SK-N-SH treated with all-trans-retinoic acid at 6 μM for 48 hours (cell line): ENCODE measurements around the gene ANAPC5.

ENCODE experiments used
- ATAC-seq: fragments of 200-7000 bp; cut with Tn5 transposase; 3 replicates; pipeline ENCODE4 v1.9.1; 2020; ENCODE audit warnings: mild to moderate bottlenecking, moderate library complexity
- ARNTL ChIP-seq: fragments of 450-650 bp; formaldehyde crosslinking; IDR thresholded peaks from 2 replicates; pipeline ENCODE4 v1.5.0; 2020; ENCODE audit warnings: low read depth, mild to moderate bottlenecking, moderate library complexity, borderline replicate concordance
- BACH2 ChIP-seq: fragments of 250-450 bp; sonication (Bioruptor Pico); IDR thresholded peaks from 2 replicates; pipeline ENCODE4 v1.9.0; 2021; ENCODE audit warnings: mild to moderate bottlenecking, borderline replicate concordance
- CREB5 ChIP-seq: fragments of 250-450 bp; sonication (Bioruptor Pico); IDR thresholded peaks from 2 replicates; pipeline ENCODE4 v1.5.1; 2020; ENCODE audit warnings: low read depth, mild to moderate bottlenecking, moderate library complexity
- CSDC2 ChIP-seq: fragments of 250-450 bp; sonication (Bioruptor Pico); IDR thresholded peaks from 2 replicates; pipeline ENCODE4 v1.5.0; 2020; ENCODE audit warnings: mild to moderate bottlenecking, moderate library complexity
- ESRRG ChIP-seq: fragments of 250-450 bp; sonication (Bioruptor Pico); IDR thresholded peaks from 2 replicates; pipeline ENCODE4 v1.6.1; 2021; ENCODE audit warnings: mild to moderate bottlenecking
- GLIS3 ChIP-seq: fragments of 250-450 bp; sonication (Bioruptor Pico); IDR thresholded peaks from 2 replicates; pipeline ENCODE4 v1.5.0; 2020; ENCODE audit warnings: mild to moderate bottlenecking, moderate library complexity
- ISL1 ChIP-seq: fragments of 250-450 bp; sonication (Bioruptor Pico); IDR thresholded peaks from 2 replicates; pipeline ENCODE4 v2.1.2; 2022; ENCODE audit warnings: mild to moderate bottlenecking, moderate library complexity
- OSR1 ChIP-seq: fragments of 250-450 bp; sonication (Bioruptor Pico); IDR thresholded peaks from 2 replicates; pipeline ENCODE4 v1.8.0; 2022; ENCODE audit warnings: moderate library complexity, mild to moderate bottlenecking, inconsistent platforms
- POU6F1 ChIP-seq: fragments of 250-450 bp; sonication (Bioruptor Pico); IDR thresholded peaks from 2 replicates; pipeline ENCODE4 v1.8.0; 2021; ENCODE audit warnings: low read depth, mild to moderate bottlenecking, moderate library complexity, borderline replicate concordance
- PPARA ChIP-seq: fragments of 250-450 bp; sonication (Bioruptor Pico); IDR thresholded peaks from 2 replicates; pipeline ENCODE4 v1.5.0; 2020; ENCODE audit warnings: mild to moderate bottlenecking, borderline replicate concordance
- RARB ChIP-seq: fragments of 250-450 bp; sonication (Bioruptor Pico); IDR thresholded peaks from 2 replicates; pipeline ENCODE4 v1.8.0; 2021; ENCODE audit warnings: mild to moderate bottlenecking, moderate library complexity
- SNAI2 ChIP-seq: fragments of 250-450 bp; sonication (Bioruptor Pico); IDR thresholded peaks from 2 replicates; pipeline ENCODE4 v1.5.0; 2020; ENCODE audit warnings: mild to moderate bottlenecking, moderate library complexity
- TCF4 ChIP-seq: fragments of 250-450 bp; sonication (Bioruptor Pico); IDR thresholded peaks from 2 replicates; pipeline ENCODE4 v1.8.0; 2021; ENCODE audit warnings: mild to moderate bottlenecking, moderate library complexity, borderline replicate concordance
- TOX ChIP-seq: fragments of 250-450 bp; sonication (Bioruptor Pico); IDR thresholded peaks from 2 replicates; pipeline ENCODE4 v1.8.0; 2021; ENCODE audit warnings: mild to moderate bottlenecking, moderate library complexity, borderline replicate concordance
- ZC3H10 ChIP-seq: fragments of 250-450 bp; sonication (Bioruptor Pico); IDR thresholded peaks from 2 replicates; pipeline ENCODE4 v1.5.1; 2021; ENCODE audit warnings: mild to moderate bottlenecking, moderate library complexity
- ZFP3 ChIP-seq: fragments of 250-450 bp; sonication (Bioruptor Pico); IDR thresholded peaks from 2 replicates; pipeline ENCODE4 v1.5.0; 2020; ENCODE audit warnings: mild to moderate bottlenecking, moderate library complexity
- ZFP30 ChIP-seq: fragments of 450-650 bp; formaldehyde crosslinking; IDR thresholded peaks from 2 replicates; pipeline ENCODE4 v1.5.0; 2022; ENCODE audit warnings: mild to moderate bottlenecking, moderate library complexity
- ZNF565 ChIP-seq: fragments of 450-650 bp; formaldehyde crosslinking; conservative IDR thresholded peaks from 2 replicates; pipeline ENCODE4 v1.5.0; 2020; ENCODE audit warnings: low read depth, mild to moderate bottlenecking, moderate library complexity
- ZNF70 ChIP-seq: fragments of 450-650 bp; formaldehyde crosslinking; IDR thresholded peaks from 2 replicates; pipeline ENCODE4 v1.5.0; 2020; ENCODE audit warnings: mild to moderate bottlenecking, moderate library complexity
- ZNF8 ChIP-seq: fragments of 450-650 bp; formaldehyde crosslinking; IDR thresholded peaks from 2 replicates; pipeline ENCODE4 v1.5.0; 2020; ENCODE audit warnings: mild to moderate bottlenecking, moderate library complexity
- TF ChIP-seq, protein P1 (sequence below): fragments of 250-450 bp; sonication (Bioruptor Pico); IDR thresholded peaks from 2 replicates; pipeline ENCODE4 v1.8.0; 2020; ENCODE audit warnings: mild to moderate bottlenecking, moderate library complexity, borderline replicate concordance
- TF ChIP-seq, protein P2 (sequence below): fragments of 250-450 bp; sonication (Bioruptor Pico); IDR thresholded peaks from 2 replicates; pipeline ENCODE4 v1.5.1; 2021; ENCODE audit warnings: mild to moderate bottlenecking, moderate library complexity

Gene ANAPC5

DNA sequence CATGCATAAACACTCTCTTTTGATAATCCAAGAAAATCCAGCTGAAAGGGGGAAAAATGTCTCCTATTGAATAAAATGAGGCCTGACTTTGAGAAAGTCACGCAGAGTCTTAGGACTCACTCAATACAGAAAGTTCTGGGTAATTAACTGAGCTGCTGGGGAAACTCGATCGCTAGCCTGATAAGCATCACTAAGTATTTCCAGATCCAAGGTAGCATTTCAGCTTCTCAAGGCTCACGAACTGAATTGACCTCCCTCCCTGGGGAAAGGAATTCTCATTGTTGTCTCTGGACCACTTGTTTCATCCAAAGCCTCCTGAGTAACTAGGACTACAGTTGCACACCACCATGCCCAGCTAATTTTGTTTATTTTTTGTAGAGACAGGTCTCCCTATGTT, 13.8 kb upstream of the ANAPC5 start:
- no peak for TF ChIP-seq SNAI2 (CRISPR knock-in tag)
- no peak for TF ChIP-seq ARNTL (CRISPR knock-in tag)
- no peak for TF ChIP-seq RARB (CRISPR knock-in tag)
- no peak for TF ChIP-seq ISL1 (CRISPR knock-in tag)
- no peak for TF ChIP-seq ZNF8 (CRISPR knock-in tag)
- TF ChIP-seq TCF4 (CRISPR knock-in tag) = peak; percentile 33; the same call in 1 of the 2 replicates

GRCh38 chr12:121365416-121366062, 13.3 kb upstream of the ANAPC5 start:
- TF ChIP-seq TCF4 (CRISPR knock-in tag) (no peak), CREB5 (CRISPR knock-in tag) (no peak), ARNTL (CRISPR knock-in tag) (no peak), ZNF70 (CRISPR knock-in tag) (no peak), ZFP30 (CRISPR knock-in tag) (no peak), ZNF8 (CRISPR knock-in tag) (no peak), CSDC2 (no peak), ISL1 (CRISPR knock-in tag) (no peak), ZC3H10 (CRISPR knock-in tag) (no peak), RARB (CRISPR knock-in tag) (no peak)
- TF ChIP-seq, protein P1, sequence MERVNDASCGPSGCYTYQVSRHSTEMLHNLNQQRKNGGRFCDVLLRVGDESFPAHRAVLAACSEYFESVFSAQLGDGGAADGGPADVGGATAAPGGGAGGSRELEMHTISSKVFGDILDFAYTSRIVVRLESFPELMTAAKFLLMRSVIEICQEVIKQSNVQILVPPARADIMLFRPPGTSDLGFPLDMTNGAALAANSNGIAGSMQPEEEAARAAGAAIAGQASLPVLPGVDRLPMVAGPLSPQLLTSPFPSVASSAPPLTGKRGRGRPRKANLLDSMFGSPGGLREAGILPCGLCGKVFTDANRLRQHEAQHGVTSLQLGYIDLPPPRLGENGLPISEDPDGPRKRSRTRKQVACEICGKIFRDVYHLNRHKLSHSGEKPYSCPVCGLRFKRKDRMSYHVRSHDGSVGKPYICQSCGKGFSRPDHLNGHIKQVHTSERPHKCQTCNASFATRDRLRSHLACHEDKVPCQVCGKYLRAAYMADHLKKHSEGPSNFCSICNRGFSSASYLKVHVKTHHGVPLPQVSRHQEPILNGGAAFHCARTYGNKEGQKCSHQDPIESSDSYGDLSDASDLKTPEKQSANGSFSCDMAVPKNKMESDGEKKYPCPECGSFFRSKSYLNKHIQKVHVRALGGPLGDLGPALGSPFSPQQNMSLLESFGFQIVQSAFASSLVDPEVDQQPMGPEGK (CRISPR knock-in tag) = no peak
- TF ChIP-seq, protein P2, sequence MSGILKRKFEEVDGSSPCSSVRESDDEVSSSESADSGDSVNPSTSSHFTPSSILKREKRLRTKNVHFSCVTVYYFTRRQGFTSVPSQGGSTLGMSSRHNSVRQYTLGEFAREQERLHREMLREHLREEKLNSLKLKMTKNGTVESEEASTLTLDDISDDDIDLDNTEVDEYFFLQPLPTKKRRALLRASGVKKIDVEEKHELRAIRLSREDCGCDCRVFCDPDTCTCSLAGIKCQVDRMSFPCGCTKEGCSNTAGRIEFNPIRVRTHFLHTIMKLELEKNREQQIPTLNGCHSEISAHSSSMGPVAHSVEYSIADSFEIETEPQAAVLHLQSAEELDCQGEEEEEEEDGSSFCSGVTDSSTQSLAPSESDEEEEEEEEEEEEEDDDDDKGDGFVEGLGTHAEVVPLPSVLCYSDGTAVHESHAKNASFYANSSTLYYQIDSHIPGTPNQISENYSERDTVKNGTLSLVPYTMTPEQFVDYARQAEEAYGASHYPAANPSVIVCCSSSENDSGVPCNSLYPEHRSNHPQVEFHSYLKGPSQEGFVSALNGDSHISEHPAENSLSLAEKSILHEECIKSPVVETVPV (CRISPR knock-in tag) = no peak
- ATAC-seq = peak; percentile 21

More for the DNA sequence above, 13.8 kb upstream of the ANAPC5 start:
- ATAC-seq = peak; percentile 82

DNA sequence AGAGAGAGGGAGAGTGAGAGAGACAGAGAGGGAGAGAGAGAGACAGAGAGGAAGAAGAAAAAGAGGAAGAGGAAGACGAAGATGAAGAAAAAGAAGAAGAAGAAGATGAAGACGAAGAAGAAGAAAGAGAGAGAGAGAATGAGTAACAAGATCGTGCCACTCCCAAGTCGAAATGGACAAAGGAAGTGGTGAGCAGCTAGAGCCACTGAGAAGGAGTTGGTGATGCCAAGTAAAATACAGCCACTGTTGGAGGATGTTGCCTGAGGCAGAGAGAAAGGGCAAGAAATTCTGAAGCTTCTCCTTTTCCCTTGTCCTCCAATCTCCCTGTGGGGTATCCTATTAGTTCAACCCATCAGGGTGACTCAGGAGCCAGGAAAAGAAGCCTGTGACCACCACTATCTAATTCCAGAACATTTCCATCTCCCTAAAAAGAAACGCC, 12.5 kb upstream of the ANAPC5 start:
- TF ChIP-seq BACH2 (no peak), ZC3H10 (CRISPR knock-in tag) (no peak), TCF4 (CRISPR knock-in tag) (no peak), SNAI2 (CRISPR knock-in tag) (no peak), TOX (CRISPR knock-in tag) (no peak), RARB (CRISPR knock-in tag) (no peak)
- ATAC-seq = no peak

DNA sequence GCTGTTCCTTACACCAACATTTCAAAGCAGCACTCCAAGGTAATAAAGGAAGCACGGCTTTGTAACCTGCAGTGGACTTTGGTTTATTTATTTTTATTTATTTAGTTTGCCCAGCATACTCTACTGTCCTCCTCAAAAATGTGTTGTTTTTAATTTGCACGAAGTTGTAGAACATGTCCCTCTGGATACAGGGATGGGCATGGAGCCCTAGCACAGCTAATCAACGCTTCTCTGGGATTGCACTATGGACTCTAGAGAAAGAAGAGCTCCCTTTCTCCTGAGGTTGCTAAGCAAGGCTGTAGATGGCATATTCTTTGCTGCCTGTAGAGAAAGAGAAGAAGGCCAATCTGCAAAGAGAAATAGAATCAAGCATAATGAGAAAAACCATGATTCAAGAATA, 5.9 kb upstream of the ANAPC5 start:
- TF ChIP-seq GLIS3 (no peak), ISL1 (CRISPR knock-in tag) (no peak), OSR1 (no peak), POU6F1 (no peak), TCF4 (CRISPR knock-in tag) (no peak), ARNTL (CRISPR knock-in tag) (no peak), ZNF565 (CRISPR knock-in tag) (no peak), ZFP3 (no peak), TOX (CRISPR knock-in tag) (no peak), CSDC2 (no peak), BACH2 (no peak), ESRRG (no peak), ZNF8 (CRISPR knock-in tag) (no peak), PPARA (CRISPR knock-in tag) (no peak), RARB (CRISPR knock-in tag) (no peak), ZNF70 (CRISPR knock-in tag) (no peak), SNAI2 (CRISPR knock-in tag) (no peak)
- TF ChIP-seq, protein P2 (CRISPR knock-in tag) = no peak
- TF ChIP-seq, protein P1 (CRISPR knock-in tag) = no peak
- no peak for ATAC-seq
